ENCODE data around the gene PRPF18. TPM values are rescaled to one million over a fixed set of nuclear protein-coding genes. Genes with fewer than 3 reads are reported as not detected.

Gene PRPF18
- total and polyA plus RNA-seq, 2 donors from 2014 or later: 23.0 to 24.4 TPM

DNA sequence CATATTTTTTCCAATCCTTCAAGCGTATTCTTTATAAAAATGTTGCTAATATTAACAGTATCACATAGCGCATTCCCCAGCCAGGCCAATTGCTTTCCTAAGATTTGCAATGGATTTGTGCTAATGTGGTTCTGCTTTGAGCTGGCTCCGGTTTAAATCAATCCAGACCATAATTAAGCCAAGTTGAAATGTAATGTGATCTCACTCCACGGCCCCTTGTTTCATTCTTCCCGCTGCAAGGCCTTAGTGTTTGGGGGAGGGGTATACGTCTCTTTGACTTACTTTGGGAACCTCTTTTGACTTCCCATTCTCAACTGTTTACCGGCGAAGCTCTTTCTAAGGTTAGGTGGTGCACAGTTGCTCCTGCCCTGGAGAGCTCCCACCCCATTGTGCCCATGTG, 86.4 kb downstream of the PRPF18 start:
- Histone ChIP-seq H3K9me3 (ENCODE audit: control insufficient read depth in 2 of 3, insufficient read depth in 1 of 3, low read length in 3 of 3) (no peaks in the 10 kb centered on the region), H3K9ac (ENCODE audit: low read length in 3 of 3) (no peak overlapping the region), H3K27ac (ENCODE audit: low read depth in 2 of 2, low read length in 2 of 2) (no peak overlapping the region), H3K27me3 (ENCODE audit: control insufficient read depth, insufficient read depth, low read length) (no peaks in the 10 kb centered on the region), H3K4me3 (ENCODE audit: low read length in 3 of 3) (no peak overlapping the region), H3K36me3 (ENCODE audit: control insufficient read depth in 2 of 3, insufficient read depth in 3 of 3, low read length in 3 of 3) (peaks cover 5 to 14% (median 5%) of the 10 kb centered on the region in 3 donors), H3K4me1 (ENCODE audit: control insufficient read depth in 2 of 3, insufficient read depth in 2 of 3, low read depth in 1 of 3, low read length in 3 of 3) (peaks cover 13 to 19% (median 15%) of the 10 kb centered on the region in 3 donors)
- DNase-seq: peak in 3 of 5 donors; percentile 69 to 91 (median 90)
- FAIRE-seq: no peak
- TF ChIP-seq, protein P1, sequence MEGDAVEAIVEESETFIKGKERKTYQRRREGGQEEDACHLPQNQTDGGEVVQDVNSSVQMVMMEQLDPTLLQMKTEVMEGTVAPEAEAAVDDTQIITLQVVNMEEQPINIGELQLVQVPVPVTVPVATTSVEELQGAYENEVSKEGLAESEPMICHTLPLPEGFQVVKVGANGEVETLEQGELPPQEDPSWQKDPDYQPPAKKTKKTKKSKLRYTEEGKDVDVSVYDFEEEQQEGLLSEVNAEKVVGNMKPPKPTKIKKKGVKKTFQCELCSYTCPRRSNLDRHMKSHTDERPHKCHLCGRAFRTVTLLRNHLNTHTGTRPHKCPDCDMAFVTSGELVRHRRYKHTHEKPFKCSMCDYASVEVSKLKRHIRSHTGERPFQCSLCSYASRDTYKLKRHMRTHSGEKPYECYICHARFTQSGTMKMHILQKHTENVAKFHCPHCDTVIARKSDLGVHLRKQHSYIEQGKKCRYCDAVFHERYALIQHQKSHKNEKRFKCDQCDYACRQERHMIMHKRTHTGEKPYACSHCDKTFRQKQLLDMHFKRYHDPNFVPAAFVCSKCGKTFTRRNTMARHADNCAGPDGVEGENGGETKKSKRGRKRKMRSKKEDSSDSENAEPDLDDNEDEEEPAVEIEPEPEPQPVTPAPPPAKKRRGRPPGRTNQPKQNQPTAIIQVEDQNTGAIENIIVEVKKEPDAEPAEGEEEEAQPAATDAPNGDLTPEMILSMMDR (IDR thresholded peaks at IDR 0.05; ENCODE audit: borderline replicate concordance, extremely low read depth, insufficient read depth): no peak
- intact Hi-C loops (cut with DNase I): no loop called here

DNA sequence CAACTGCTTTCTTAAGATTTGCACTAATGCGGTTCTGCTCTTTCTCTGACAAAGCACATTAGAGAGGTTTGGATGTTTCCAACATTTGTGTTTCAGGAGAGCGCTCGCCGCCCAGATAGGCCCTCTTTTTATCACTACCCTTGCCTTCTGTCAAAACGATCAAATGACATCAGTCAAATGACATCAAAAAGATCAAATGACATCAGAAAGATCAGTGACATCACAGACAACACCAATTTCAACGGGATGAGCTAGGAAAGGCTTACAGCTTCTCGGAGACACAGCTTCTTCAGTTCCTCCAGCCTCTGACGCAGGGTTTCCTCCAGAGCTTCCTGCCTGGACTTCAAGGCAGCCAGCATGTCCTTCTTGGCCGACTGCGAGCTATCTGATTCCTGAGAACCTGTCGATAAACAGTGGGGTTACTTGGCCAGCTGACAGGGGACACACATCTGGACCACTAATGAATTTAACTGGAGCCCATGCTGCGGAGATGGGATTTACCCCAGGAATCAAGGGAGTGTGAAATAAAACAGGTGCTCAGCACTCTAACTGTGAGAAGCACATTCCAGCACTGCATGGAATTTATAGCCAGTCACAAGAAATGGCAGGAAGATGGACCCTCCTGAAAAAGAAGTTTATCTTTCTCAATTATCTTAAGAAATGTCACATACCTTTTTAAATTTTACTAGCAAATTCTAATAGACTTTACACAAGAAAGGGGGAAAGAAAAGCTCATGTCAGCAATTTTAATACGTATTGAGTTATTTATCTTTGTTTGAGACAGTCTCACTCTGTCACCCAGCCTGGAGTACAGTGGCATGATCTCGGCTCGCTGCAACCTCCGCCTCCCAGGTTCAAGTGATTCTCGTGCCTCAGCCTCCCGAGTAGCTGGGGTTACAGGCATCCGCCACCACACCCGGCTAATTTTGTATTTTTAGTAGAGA, 88.2 kb downstream of the PRPF18 start:
- Histone ChIP-seq H3K4me1 (ENCODE audit: control insufficient read depth in 2 of 3, insufficient read depth in 2 of 3, low read depth in 1 of 3, low read length in 3 of 3) (peaks cover 8 to 15% (median 11%) of the 10 kb centered on the region in 3 donors), H3K36me3 (ENCODE audit: control insufficient read depth in 2 of 3, insufficient read depth in 3 of 3, low read length in 3 of 3) (peaks cover 1 to 12% (median 3%) of the 10 kb centered on the region in 3 donors), H3K9ac (ENCODE audit: low read length in 3 of 3) (no peak overlapping the region), H3K27ac (ENCODE audit: low read depth in 2 of 2, low read length in 2 of 2) (no peak overlapping the region), H3K27me3 (ENCODE audit: control insufficient read depth, insufficient read depth, low read length) (no peaks in the 10 kb centered on the region), H3K4me3 (ENCODE audit: low read length in 3 of 3) (no peak overlapping the region), H3K9me3 (ENCODE audit: control insufficient read depth in 2 of 3, insufficient read depth in 1 of 3, low read length in 3 of 3) (no peaks in the 10 kb centered on the region)
- intact Hi-C loops (cut with DNase I): no loop called here
- peak in 3 of 5 donors; percentile 35 to 60 (median 50) for DNase-seq
- no peak for FAIRE-seq
- TF ChIP-seq, protein P1 (IDR thresholded peaks at IDR 0.05; ENCODE audit: borderline replicate concordance, extremely low read depth, insufficient read depth): no peak

DNA sequence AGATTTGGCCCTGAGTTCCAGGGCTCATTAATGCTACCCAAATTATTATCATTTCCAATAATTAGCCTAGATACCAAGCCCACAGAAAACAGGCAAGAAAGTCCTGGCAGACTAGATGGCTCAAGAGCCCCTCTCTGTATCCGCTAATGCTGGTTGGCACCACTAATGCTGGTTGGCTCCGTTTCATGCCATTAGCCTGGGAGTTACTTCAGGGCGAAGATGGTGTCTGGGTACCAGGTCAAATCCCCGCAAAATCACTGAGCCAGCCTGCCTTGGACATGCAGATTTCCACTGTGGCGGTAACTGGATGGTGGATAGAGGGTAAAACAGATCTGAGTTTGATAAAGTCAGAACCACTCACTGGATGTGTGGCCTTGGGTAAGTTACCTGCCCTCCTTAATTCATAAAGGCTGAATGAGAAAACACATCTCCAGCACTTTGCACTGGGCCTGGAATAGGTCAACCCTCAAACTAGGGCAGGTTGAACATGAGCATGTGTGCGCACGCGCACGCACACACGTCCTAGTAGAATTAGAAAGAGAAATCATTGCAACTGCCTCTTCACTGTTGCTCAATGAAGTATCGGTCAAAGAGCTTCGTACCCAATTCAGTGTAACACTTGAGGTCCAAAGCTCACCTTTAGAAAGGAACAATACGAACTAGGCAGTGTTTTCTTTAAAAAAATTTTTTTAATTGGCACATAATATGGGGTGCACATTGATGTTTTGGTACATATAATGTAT, 91.5 kb downstream of the PRPF18 start:
- Histone ChIP-seq H3K27me3 (ENCODE audit: control insufficient read depth, insufficient read depth, low read length) (no peaks in the 10 kb centered on the region), H3K4me3 (ENCODE audit: low read length in 3 of 3) (no peak overlapping the region), H3K9ac (ENCODE audit: low read length in 3 of 3) (no peak overlapping the region), H3K4me1 (ENCODE audit: control insufficient read depth in 2 of 3, insufficient read depth in 2 of 3, low read depth in 1 of 3, low read length in 3 of 3) (peaks cover 3 to 7% (median 6%) of the 10 kb centered on the region in 3 donors), H3K27ac (ENCODE audit: low read depth in 2 of 2, low read length in 2 of 2) (no peak overlapping the region), H3K9me3 (ENCODE audit: control insufficient read depth in 2 of 3, insufficient read depth in 1 of 3, low read length in 3 of 3) (no peaks in the 10 kb centered on the region), H3K36me3 (ENCODE audit: control insufficient read depth in 2 of 3, insufficient read depth in 3 of 3, low read length in 3 of 3) (peaks cover 0 to 7% (median 0%) of the 10 kb centered on the region in 3 donors)
- FAIRE-seq (no peak), DNase-seq (no peak)
- intact Hi-C loops (cut with DNase I): no loop called here
- TF ChIP-seq, protein P1 (IDR thresholded peaks at IDR 0.05; ENCODE audit: borderline replicate concordance, extremely low read depth, insufficient read depth): no peak

Other genes starting within 250 kb of the PRPF18 start
- 53.5 TPM for gene SEPHS1, start 238.7 kb upstream of the PRPF18 start, total RNA-seq
- gene SEPHS1, start 238.7 kb upstream of the PRPF18 start, polyA plus RNA-seq (ENCODE audit: insufficient read depth, low read depth, low replicate concordance): 48.8 TPM
- 37.9 TPM for gene BEND7, start 58.0 kb upstream of the PRPF18 start, total RNA-seq
- gene BEND7, start 58.0 kb upstream of the PRPF18 start, polyA plus RNA-seq (ENCODE audit: insufficient read depth, low read depth, low replicate concordance): 16.7 TPM